Esophagus muscularis mucosa (tissue), 4 donors: ENCODE measurements around the gene FRMD4A. TPM values are rescaled to one million over a fixed set of nuclear protein-coding genes. Genes with fewer than 3 reads are reported as not detected.

Experiments
- DNase-seq: peaks from one replicate; pipeline ENCODE4 v3.0.0-alpha.2; 2017; ENCODE audit errors: extremely low spot score
- H3K27ac ChIP-seq, 4 donors: fragments of 200-600 bp; sonication (generic); replicated peaks in 1 of 4; 1 replicate in 3 of 4; 2 replicates in 1 of 4; pipeline ENCODE4 v1.5.1; 2016 to 2019; ENCODE audit warnings: mild to moderate bottlenecking in 1 of 4
- H3K27me3 ChIP-seq, 4 donors: fragments of 200-600 bp; sonication (generic); one replicate each; pipeline versions ENCODE4 v1.5.1 to v1.6.0; 2016 to 2019
- H3K36me3 ChIP-seq, 4 donors: fragments of 200-600 bp; sonication (generic); one replicate each; pipeline ENCODE4 v1.5.1; 2016 to 2019
- H3K4me1 ChIP-seq, 4 donors: fragments of 200-600 bp; sonication (generic); one replicate each; pipeline ENCODE4 v1.5.1; 2016 to 2019
- H3K4me3 ChIP-seq, 4 donors: fragments of 200-600 bp; sonication (generic); 1 replicate in 2 of 4; 2 replicates in 2 of 4; pipeline ENCODE4 v1.5.1; 2016 to 2019; ENCODE audit warnings: mild to moderate bottlenecking in 4 of 4, moderate library complexity in 1 of 4
- H3K9me3 ChIP-seq, 4 donors: fragments of 200-600 bp; sonication (generic); 1 replicate in 3 of 4; 2 replicates in 1 of 4; pipeline ENCODE4 v1.5.1; 2016 to 2019
- CTCF ChIP-seq, 3 experiments: fragments of 200-600 bp in 2 of 3; fragments of 450-650 bp in 1 of 3; sonication (generic) in 2 of 3; IDR thresholded peaks; one replicate each; pipeline ENCODE4 v1.5.1; 2017 to 2019; ENCODE audit warnings: antibody characterized with exemption in 3 of 3, mild to moderate bottlenecking in 2 of 3, moderate library complexity in 1 of 3
- EP300 ChIP-seq: sonication (generic); formaldehyde crosslinking; IDR thresholded peaks from one replicate; pipeline ENCODE4 v1.6.1; 2017; ENCODE audit warnings: antibody characterized with exemption
- POLR2A ChIP-seq: fragments of 450-650 bp; IDR thresholded peaks from one replicate; pipeline ENCODE4 v1.6.1; 2017; ENCODE audit warnings: antibody characterized with exemption, moderate library complexity, mild to moderate bottlenecking, low read depth
- POLR2AphosphoS5 ChIP-seq, 2 donors: sonication (generic); formaldehyde crosslinking; IDR thresholded peaks; one replicate each; pipeline ENCODE4 v1.6.1; 2017; ENCODE audit warnings: antibody characterized with exemption in 2 of 2
- WGBS: methylation state at CpG from one replicate; pipeline ENCODE4 v1.1.5; 2018; 5-methylcytosine and 5-hydroxymethylcytosine counted together
- intact Hi-C: fragments of 100-400 bp; cut with DNase I; formaldehyde crosslinking; loops from one replicate; pipeline ENCODE4 v1.15.1; 2023
- total RNA-seq, 4 donors: library from RNA; depleted of rRNA; stranded (reverse); fragments of >200 nt; gene quantifications; one replicate each; pipeline versions ENCODE4 v1.1.0 to v1.2.1, GENCODE V29; 2016

The FRMD4A gene
- total RNA-seq, 4 donors from 2014 or later, result 17.0 to 28.8 (median 21.8) TPM

GRCh38 chr10:13860886-13861285, 469.8 kb downstream of the FRMD4A start:
- intact Hi-C loops, result no loop called here
- 91% methylated on average over 14 of the region's 14 CpGs for WGBS

GRCh38 chr10:13859979-13860654, 470.6 kb downstream of the FRMD4A start:
- H3K4me3 ChIP-seq, result no peak overlapping the region
- H3K36me3 ChIP-seq, result no peaks in the 10 kb centered on the region
- WGBS, result 81% methylated on average over 8 of the region's 8 CpGs
- H3K4me1 ChIP-seq, result peaks cover 15 to 23% (median 20%) of the 10 kb centered on the region in 4 donors
- H3K27ac ChIP-seq, result peak overlapping the region in 1 of 4 donors; percentile 33
- H3K9me3 ChIP-seq, result no peaks in the 10 kb centered on the region
- intact Hi-C loops, result no loop called here
- no peak for DNase-seq
- no peaks in the 10 kb centered on the region for H3K27me3 ChIP-seq
- no peak for TF ChIP-seq POLR2A
- TF ChIP-seq EP300, result no peak
- no peak for TF ChIP-seq POLR2AphosphoS5 (IDR thresholded peaks at IDR 0.05)
- no peak for TF ChIP-seq CTCF (IDR thresholded peaks at IDR 0.05)

More at GRCh38 chr10:13860886-13861285, 469.8 kb downstream of the FRMD4A start:
- DNase-seq, result no peak
- H3K4me3 ChIP-seq, result no peak overlapping the region
- no peaks in the 10 kb centered on the region for H3K36me3 ChIP-seq
- H3K4me1 ChIP-seq, result peaks cover 15 to 23% (median 20%) of the 10 kb centered on the region in 4 donors
- H3K27ac ChIP-seq, result peak overlapping the region in 1 of 4 donors; percentile 33
- H3K27me3 ChIP-seq, result no peaks in the 10 kb centered on the region
- H3K9me3 ChIP-seq, result no peaks in the 10 kb centered on the region
- TF ChIP-seq EP300 (no peak), POLR2A (no peak)

- intact Hi-C loops, result no loop called here
- Histone ChIP-seq H3K36me3 (no peaks in the 10 kb centered on the region), H3K4me1 (peaks cover 20 to 29% (median 24%) of the 10 kb centered on the region in 4 donors), H3K27me3 (no peaks in the 10 kb centered on the region), H3K27ac (no peak overlapping the region), H3K9me3 (no peaks in the 10 kb centered on the region), H3K4me3 (no peak overlapping the region)
- DNase-seq, result no peak
- TF ChIP-seq POLR2A, result no peak
- TF ChIP-seq CTCF (IDR thresholded peaks at IDR 0.05), result no peak
- no peak for TF ChIP-seq POLR2AphosphoS5 (IDR thresholded peaks at IDR 0.05)
- no peak for TF ChIP-seq EP300
- 95% methylated on average over 11 of the region's 11 CpGs for WGBS
These were observed 472.0 kb downstream of the FRMD4A start for GRCh38 chr10:13858709-13859108.

GRCh38 chr10:13857451-13857850, 473.3 kb downstream of the FRMD4A start:
- Histone ChIP-seq H3K36me3 (no peaks in the 10 kb centered on the region), H3K27me3 (no peaks in the 10 kb centered on the region), H3K9me3 (no peaks in the 10 kb centered on the region), H3K27ac (no peak overlapping the region), H3K4me1 (peaks cover 24 to 31% (median 26%) of the 10 kb centered on the region in 4 donors), H3K4me3 (no peak overlapping the region)
- TF ChIP-seq POLR2A (no peak), POLR2AphosphoS5 (IDR thresholded peaks at IDR 0.05) (no peak), CTCF (IDR thresholded peaks at IDR 0.05) (no peak), EP300 (no peak)
- intact Hi-C loops, result no loop called here
- DNase-seq, result no peak
- WGBS, result 83% methylated on average over 4 of the region's 4 CpGs

- Histone ChIP-seq H3K4me1 (peaks cover 15 to 20% (median 19%) of the 10 kb centered on the region in 4 donors), H3K27me3 (no peaks in the 10 kb centered on the region), H3K4me3 (no peak overlapping the region), H3K9me3 (no peaks in the 10 kb centered on the region), H3K36me3 (no peaks in the 10 kb centered on the region), H3K27ac (peak overlapping the region; percentile 37 to 70 (median 50))
- TF ChIP-seq POLR2A, result no peak
- no peak for TF ChIP-seq EP300
- no peak for TF ChIP-seq POLR2AphosphoS5 (IDR thresholded peaks at IDR 0.05)
- no peak for TF ChIP-seq CTCF (IDR thresholded peaks at IDR 0.05)
- intact Hi-C loops, result no loop called here
- WGBS, result 57% methylated on average over 6 of the region's 6 CpGs
- no peak for DNase-seq
These were observed 476.9 kb downstream of the FRMD4A start for GRCh38 chr10:13853854-13854253.
